HepG2 (cell line): Measurements from ENCODE around the gene ARG2. TPM values are rescaled to one million over a fixed set of nuclear protein-coding genes. Genes with fewer than 3 reads are reported as not detected.

ENCODE experiments used
- ARID5B ChIP-seq: IDR thresholded peaks from 2 replicates; pipeline ENCODE4 v1.4.0; 2020; ENCODE audit warnings: mild to moderate bottlenecking, missing genetic modification reagents
- BORCS8-MEF2B ChIP-seq: sonication (generic); formaldehyde crosslinking; IDR thresholded peaks from 2 replicates; pipeline ENCODE4 v1.8.0; 2022; ENCODE audit warnings: mild to moderate bottlenecking, missing genetic modification reagents
- CENPT ChIP-seq: sonication (generic); formaldehyde crosslinking; IDR thresholded peaks from 2 replicates; pipeline ENCODE4 v1.8.0; 2022; ENCODE audit warnings: low read depth, mild to moderate bottlenecking, moderate library complexity, missing genetic modification reagents
- FLYWCH1 ChIP-seq: sonication (generic); formaldehyde crosslinking; IDR thresholded peaks from 2 replicates; pipeline ENCODE4 v1.8.1; 2023; ENCODE audit warnings: mild to moderate bottlenecking, missing genetic modification reagents
- HHEX ChIP-seq: IDR thresholded peaks from 2 replicates; pipeline ENCODE4 v1.6.1; 2016; ENCODE audit warnings: control low read depth
- HIC2 ChIP-seq: sonication (generic); formaldehyde crosslinking; IDR thresholded peaks from 2 replicates; pipeline ENCODE4 v1.9.0; 2022; ENCODE audit warnings: low read depth, missing genetic modification reagents
- MBD4 ChIP-seq: IDR thresholded peaks from 2 replicates; pipeline ENCODE4 v1.6.1; 2012; ENCODE audit warnings: low read length, inconsistent platforms, borderline replicate concordance
- MTA3 ChIP-seq: sonication (generic); formaldehyde crosslinking; IDR thresholded peaks from 2 replicates; pipeline ENCODE4 v1.4.0; 2020; ENCODE audit warnings: missing genetic modification reagents
- ZBTB43 ChIP-seq: sonication (generic); formaldehyde crosslinking; conservative IDR thresholded peaks from 2 replicates; pipeline ENCODE4 v1.4.0; 2020; ENCODE audit warnings: missing genetic modification reagents
- ZC3H13 ChIP-seq: sonication (generic); formaldehyde crosslinking; IDR thresholded peaks from 2 replicates; pipeline ENCODE4 v1.8.1; 2023; ENCODE audit warnings: mild to moderate bottlenecking, missing genetic modification reagents, moderate library complexity
- ZFP36 ChIP-seq: fragments of 150-350 bp; IDR thresholded peaks from 2 replicates; pipeline ENCODE4 v1.6.1; 2018; ENCODE audit warnings: borderline replicate concordance, low read length, low read depth; ENCODE audit not compliant: partially characterized antibody
- ZFP36L2 ChIP-seq: sonication (generic); formaldehyde crosslinking; IDR thresholded peaks from 2 replicates; pipeline ENCODE4 v1.4.0; 2020; ENCODE audit warnings: missing genetic modification reagents
- ZNF124 ChIP-seq: sonication (generic); formaldehyde crosslinking; IDR thresholded peaks from 2 replicates; pipeline ENCODE4 v1.4.0; 2020; ENCODE audit warnings: missing genetic modification reagents
- ZNF160 ChIP-seq: sonication (generic); formaldehyde crosslinking; IDR thresholded peaks from 2 replicates; pipeline ENCODE4 v1.8.0; 2022; ENCODE audit warnings: mild to moderate bottlenecking, inconsistent platforms, missing genetic modification reagents
- ZNF18 ChIP-seq: sonication (generic); formaldehyde crosslinking; IDR thresholded peaks from 2 replicates; pipeline ENCODE4 v1.8.0; 2022; ENCODE audit warnings: mild to moderate bottlenecking, missing genetic modification reagents; ENCODE audit not compliant: insufficient replicate concordance
- ZNF556 ChIP-seq: sonication (generic); formaldehyde crosslinking; IDR thresholded peaks from 2 replicates; pipeline ENCODE4 v1.4.0; 2020; ENCODE audit warnings: mild to moderate bottlenecking, missing genetic modification reagents, borderline replicate concordance
- ZNF83 ChIP-seq: sonication (generic); formaldehyde crosslinking; IDR thresholded peaks from 2 replicates; pipeline ENCODE4 v1.4.0; 2020; ENCODE audit warnings: missing genetic modification reagents, mild to moderate bottlenecking, borderline replicate concordance
- ZUFSP ChIP-seq: sonication (generic); formaldehyde crosslinking; IDR thresholded peaks from 2 replicates; pipeline ENCODE4 v1.9.0; 2021; ENCODE audit warnings: missing genetic modification reagents, mild to moderate bottlenecking, borderline replicate concordance
- polyA plus RNA-seq, 8 experiments: library from polyadenylated mRNA; depleted of rRNA in 3 of 8; stranded (reverse) in 7 of 8; unstranded in 1 of 8; fragments of >200 nt; fragmentation: Illumina TruSeq in 4 of 8; extraction: Trizol in 4 of 8; gene quantifications; 2 replicates each; pipeline versions ENCODE4 v1.2.1 to v1.2.3, GENCODE V29; 2011 to 2016; ENCODE audit warnings: low read depth in 4 of 8, missing spikeins in 1 of 8, mixed read lengths in 1 of 8; ENCODE audit not compliant: insufficient read depth in 1 of 8
- total RNA-seq, 5 experiments: library from RNA; depleted of rRNA; stranded (reverse); fragments of >200 nt; fragmentation: Illumina TruSeq; extraction: Trizol; gene quantifications; 2 replicates each; pipeline ENCODE4 v1.2.3, GENCODE V29; 2016; ENCODE audit warnings: low read depth in 1 of 5

The ARG2 gene
- total and polyA plus RNA-seq, 2 of the 13 experiments (the other 11 are each of a cell fraction or from before 2014, with no cell fraction given): 37.5 to 73.6 TPM

- peak; percentile 41; the same call in 1 of the 2 replicates for TF ChIP-seq ARID5B (CRISPR knock-in tag)
- no peak for TF ChIP-seq CENPT (CRISPR knock-in tag)
- TF ChIP-seq ZNF124: no peak
- TF ChIP-seq ZUFSP (CRISPR knock-in tag): no peak
- TF ChIP-seq ZFP36: no peak
- TF ChIP-seq ZNF18: no peak
- no peak for TF ChIP-seq HIC2 (CRISPR knock-in tag)
- TF ChIP-seq MTA3 (CRISPR knock-in tag): no peak
- TF ChIP-seq MBD4: no peak
- peak; percentile 61; the same call in 1 of the 2 replicates for TF ChIP-seq BORCS8-MEF2B (CRISPR knock-in tag)
- no peak for TF ChIP-seq ZC3H13 (CRISPR knock-in tag)
- no peak for TF ChIP-seq ZNF83 (CRISPR knock-in tag)
- TF ChIP-seq HHEX (CRISPR knock-in tag): no peak
- no peak for TF ChIP-seq FLYWCH1 (CRISPR knock-in tag)
- TF ChIP-seq ZFP36L2: no peak
- no peak for TF ChIP-seq ZBTB43 (CRISPR knock-in tag)
- TF ChIP-seq ZNF160 (CRISPR knock-in tag): no peak
- TF ChIP-seq ZNF556 (CRISPR knock-in tag): no peak
Measured at GRCh38 chr14:67694791-67695393, 75.2 kb downstream of the ARG2 start (continued).
